IMR-90 (cell line): Measurements from ENCODE around the gene GPLD1. TPM values are rescaled to one million over a fixed set of nuclear protein-coding genes. Genes with fewer than 3 reads are reported as not detected.

Source experiments
- ATAC-seq: fragments of 200-7000 bp; cut with Tn5 transposase; 2 replicates; pipeline ENCODE4 v1.9.1; 2020; ENCODE audit warnings: low read depth, mild to moderate bottlenecking, moderate library complexity
- BruUV-seq: library from RNA; stranded (reverse); fragments of 400-500 nt; replicated peaks from 2 replicates; lab custom pipeline; 2021; lab: Mats Ljungman, UMichigan
- CTCF ChIA-PET: fragments of 300-600 bp; formaldehyde crosslinking; extraction: SDS; loops from one replicate; lab custom pipeline; 2021; ENCODE audit warnings: antibody characterized with exemption; lab: Yijun Ruan, JAX
- POLR2A ChIA-PET: fragments of 300-600 bp; sonication (Branson Sonifier 250); formaldehyde crosslinking; loops from one replicate; lab custom pipeline; 2022; ENCODE audit warnings: antibody characterized with exemption; ENCODE audit not compliant: unreplicated experiment; lab: Charles Lee
- DNase-seq: peaks from one replicate; pipeline ENCODE4 v3.0.0; 2013
- H2AFZ ChIP-seq: replicated peaks from 2 replicates; pipeline ENCODE3; 2013; ENCODE audit warnings: low read length, mild to moderate bottlenecking; ENCODE audit not compliant: poor library complexity
- H2AK5ac ChIP-seq: 2 replicates; pipeline ENCODE4 v1.6.1; 2013; ENCODE audit warnings: low read depth, low read length, inconsistent platforms
- H2AK9ac ChIP-seq: replicated peaks from 2 replicates; pipeline ENCODE3; 2013; ENCODE audit warnings: mild to moderate bottlenecking, low read depth, low read length, moderate library complexity; ENCODE audit not compliant: poor library complexity
- H2BK120ac ChIP-seq: 2 replicates; pipeline ENCODE4 v1.6.1; 2013; ENCODE audit warnings: low read depth, low read length, inconsistent platforms
- H2BK15ac ChIP-seq: 3 replicates; pipeline ENCODE4 v1.6.1; 2013; ENCODE audit warnings: low read depth, low read length, inconsistent platforms
- H2BK20ac ChIP-seq: 2 replicates; pipeline ENCODE4 v1.6.1; 2013; ENCODE audit warnings: low read depth, mild to moderate bottlenecking, inconsistent platforms, low read length, moderate library complexity
- H2BK5ac ChIP-seq: 2 replicates; pipeline ENCODE4 v1.6.1; 2013; ENCODE audit warnings: mild to moderate bottlenecking, low read depth, low read length, inconsistent platforms; ENCODE audit not compliant: poor library complexity, severe bottlenecking
- H3K14ac ChIP-seq: replicated peaks from 2 replicates; pipeline ENCODE4 v1.6.1; 2013; ENCODE audit warnings: low read depth, low read length, inconsistent platforms
- H3K18ac ChIP-seq: 2 replicates; pipeline ENCODE4 v1.6.1; 2013; ENCODE audit warnings: low read depth, low read length, control low read depth
- H3K23ac ChIP-seq: 2 replicates; pipeline ENCODE4 v1.6.1; 2013; ENCODE audit warnings: low read depth, low read length, inconsistent platforms
- H3K27ac ChIP-seq: 2 replicates; pipeline ENCODE4 v1.5.1; 2013; ENCODE audit warnings: mild to moderate bottlenecking, control low read depth, low read length; ENCODE audit not compliant: insufficient read depth
- H3K27me3 ChIP-seq: 2 replicates; pipeline ENCODE4 v1.6.1; 2013; ENCODE audit warnings: low read length; ENCODE audit not compliant: control insufficient read depth, insufficient read depth
- H3K36me3 ChIP-seq: 2 replicates; pipeline ENCODE4 v1.6.1; 2013; ENCODE audit warnings: low read length, mixed read lengths; ENCODE audit not compliant: control insufficient read depth, insufficient read depth
- H3K4ac ChIP-seq: 2 replicates; pipeline ENCODE4 v1.6.1; 2013; ENCODE audit warnings: low read depth, low read length, inconsistent platforms
- H3K4me1 ChIP-seq: 2 replicates; pipeline ENCODE4 v1.6.1; 2013; ENCODE audit warnings: low read length, mixed read lengths; ENCODE audit not compliant: control insufficient read depth, insufficient read depth
- H3K4me2 ChIP-seq: 2 replicates; pipeline ENCODE4 v1.6.1; 2013; ENCODE audit warnings: low read depth, mild to moderate bottlenecking, control low read depth, low read length, moderate library complexity
- H3K4me3 ChIP-seq: 2 replicates; pipeline ENCODE4 v1.5.1; 2013; ENCODE audit warnings: low read depth, mild to moderate bottlenecking, control low read depth, low read length, moderate library complexity; ENCODE audit not compliant: insufficient read depth
- H3K56ac ChIP-seq: 2 replicates; pipeline ENCODE4 v1.6.1; 2013; ENCODE audit warnings: low read length, inconsistent platforms; ENCODE audit not compliant: insufficient read depth; ENCODE audit errors: extremely low read depth
- H3K79me1 ChIP-seq, 2 experiments: 2 replicates each; pipeline ENCODE4 v1.6.1; 2013; ENCODE audit warnings: low read length in 2 of 2, inconsistent platforms in 1 of 2, low read depth in 1 of 2
- H3K9ac ChIP-seq: 2 replicates; pipeline ENCODE4 v1.6.1; 2013; ENCODE audit warnings: low read depth, low read length, control low read depth
- H3K9me1 ChIP-seq: 2 replicates; pipeline ENCODE4 v1.6.1; 2013; ENCODE audit warnings: low read length, inconsistent platforms; ENCODE audit not compliant: insufficient read depth
- H3K9me3 ChIP-seq: 2 replicates; pipeline ENCODE4 v1.6.1; 2013; ENCODE audit warnings: low read length; ENCODE audit not compliant: control insufficient read depth, insufficient read depth
- H4K20me1 ChIP-seq: 2 replicates; pipeline ENCODE4 v1.6.1; 2013; ENCODE audit warnings: low read length, inconsistent platforms; ENCODE audit not compliant: insufficient read depth
- H4K5ac ChIP-seq: 2 replicates; pipeline ENCODE4 v1.6.1; 2013; ENCODE audit warnings: mild to moderate bottlenecking, low read depth, low read length, control low read depth
- H4K8ac ChIP-seq, 2 experiments: 2 replicates each; pipeline ENCODE4 v1.6.1; 2013; ENCODE audit warnings: low read depth in 2 of 2, low read length in 2 of 2, control low read depth in 1 of 2, inconsistent platforms in 1 of 2
- H4K91ac ChIP-seq: 2 replicates; pipeline ENCODE4 v1.6.1; 2013; ENCODE audit warnings: low read depth, low read length, inconsistent platforms; ENCODE audit not compliant: insufficient read depth
- BHLHE40 ChIP-seq: fragments of 150-350 bp; IDR thresholded peaks from 2 replicates; pipeline ENCODE4 v1.6.1; 2016; ENCODE audit warnings: mild to moderate bottlenecking, low read depth, low read length
- MXI1 ChIP-seq: IDR thresholded peaks from 2 replicates; pipeline ENCODE4 v1.6.1; 2012; ENCODE audit warnings: low read depth, mild to moderate bottlenecking, low read length, moderate library complexity, borderline replicate concordance
- NFE2L2 ChIP-seq: fragments of 150-350 bp; IDR thresholded peaks from 2 replicates; pipeline ENCODE4 v1.6.1; 2016; ENCODE audit warnings: low read depth, mild to moderate bottlenecking, low read length
- RAD21 ChIP-seq: IDR thresholded peaks from 2 replicates; pipeline ENCODE4 v1.6.1; 2012; ENCODE audit warnings: low read length, improper control_type of control experiment
- RCOR1 ChIP-seq: IDR thresholded peaks from 2 replicates; pipeline ENCODE4 v1.6.1; 2012; ENCODE audit warnings: mild to moderate bottlenecking, low read length, improper control_type of control experiment; ENCODE audit not compliant: insufficient replicate concordance
- RFX5 ChIP-seq: IDR thresholded peaks from 2 replicates; pipeline ENCODE4 v1.8.0; 2012; ENCODE audit warnings: low read depth, mild to moderate bottlenecking, low read length, moderate library complexity
- USF2 ChIP-seq: fragments of 150-350 bp; IDR thresholded peaks from 2 replicates; pipeline ENCODE4 v1.6.1; 2017; ENCODE audit warnings: mild to moderate bottlenecking, antibody characterized with exemption, low read length, low read depth
- WGBS, 2 experiments: methylation state at CpG; one replicate each; pipeline versions ENCODE4 v1.1.5 to v1.1.7; 2013; ENCODE audit warnings: missing lambda C conversion rate in 2 of 2; ENCODE audit not compliant: insufficient read length in 1 of 2; ENCODE audit errors: extremely low coverage in 2 of 2; 5-methylcytosine and 5-hydroxymethylcytosine counted together
- dilution Hi-C: fragments of 300-500 bp; cut with HindIII; formaldehyde crosslinking; loops from one replicate; pipeline ENCODE4 v1.14.3; 2018; ENCODE audit warnings: low sequenced_read_pairs; ENCODE audit not compliant: unreplicated experiment
- in situ Hi-C: fragments of 300-500 bp; cut with MboI; formaldehyde crosslinking; loops from 3 replicates; pipeline ENCODE4 v1.14.3; 2019; ENCODE audit warnings: low sequenced_read_pairs, inconsistent platforms, mixed read lengths
- intact Hi-C: fragments of 100-400 bp; cut with micrococcal nuclease; formaldehyde crosslinking; loops from 2 replicates; pipeline ENCODE4 v1.10.0; 2022
- polyA plus RNA-seq, 3 experiments: library from polyadenylated mRNA; depleted of rRNA; stranded (reverse); fragments of >200 nt; gene quantifications; 2 replicates each; pipeline ENCODE4 v1.2.3, GENCODE V29; 2012; ENCODE audit warnings: low replicate concordance in 1 of 3
- total RNA-seq: library from RNA; depleted of rRNA; stranded (reverse); fragments of >200 nt; gene quantifications from 2 replicates; pipeline ENCODE4 v1.2.3, GENCODE V29; 2012

The GPLD1 gene
- total and polyA plus RNA-seq, 2 of the 4 experiments (the other 2 are of a cell fraction) = 0.05 to 0.18 TPM

GRCh38 chr6:24454452-24454851, 34.9 kb downstream of the GPLD1 start:
- Histone ChIP-seq H3K56ac (no peak overlapping the region), H3K27ac (no peak overlapping the region), H2BK20ac (no peak overlapping the region), H3K4me2 (no peak overlapping the region), H2AFZ (no peak overlapping the region), H3K9me1 (no peaks in the 10 kb centered on the region), H2AK5ac (no peak overlapping the region), H3K23ac (no peak overlapping the region), H3K36me3 (no peaks in the 10 kb centered on the region), H2BK15ac (no peak overlapping the region), H3K9ac (no peak overlapping the region), H4K5ac (no peak overlapping the region), H4K20me1 (no peaks in the 10 kb centered on the region), H2AK9ac (no peak overlapping the region), H3K27me3 (no peaks in the 10 kb centered on the region; the same call in 1 of the 2 replicates), H2BK120ac (no peak overlapping the region), H3K4me1 (no peaks in the 10 kb centered on the region), H2BK5ac (no peak overlapping the region), H3K18ac (no peak overlapping the region), H3K79me1 (no peaks in the 10 kb centered on the region), H4K91ac (no peak overlapping the region), H3K9me3 (no peaks in the 10 kb centered on the region), H3K4me3 (no peak overlapping the region), H3K14ac (no peak overlapping the region), H3K4ac (no peak overlapping the region), H4K8ac (no peak overlapping the region)
- BruUV-seq = no TSS peak
- intact Hi-C loops (no loop called here), dilution Hi-C loops (no loop called here), in situ Hi-C loops (no loop called here)
- no CpG with 5 or more reads among the region's 5 CpGs for WGBS, 2 experiments
- CTCF ChIA-PET = no interaction called here
- POLR2A ChIA-PET = no interaction called here
- no peak for ATAC-seq
- DNase-seq = no peak
- TF ChIP-seq RFX5 = no peak
- TF ChIP-seq MXI1 = no peak
- TF ChIP-seq BHLHE40 = no peak
- no peak for TF ChIP-seq RAD21
- no peak for TF ChIP-seq USF2
- no peak for TF ChIP-seq RCOR1
- no peak for TF ChIP-seq NFE2L2
